Caco-2 (cell line): ENCODE results near the gene SH3BP5L. TPM values are rescaled to one million over a fixed set of nuclear protein-coding genes. Genes with fewer than 3 reads are reported as not detected.

Source experiments
- BruUV-seq: library from RNA; stranded (reverse); fragments of 400-500 nt; replicated peaks from 2 replicates; lab custom pipeline; 2021; lab: Mats Ljungman, UMichigan
- CTCF ChIA-PET: fragments of 300-600 bp; sonication (Branson Sonifier 250); formaldehyde crosslinking; loops from one replicate; lab custom pipeline; 2022; ENCODE audit warnings: antibody characterized with exemption; lab: Charles Lee
- POLR2A ChIA-PET: fragments of 300-600 bp; sonication (Branson Sonifier 250); formaldehyde crosslinking; loops from one replicate; lab custom pipeline; 2022; ENCODE audit warnings: antibody characterized with exemption; lab: Charles Lee
- DNase-seq, 2 experiments: peaks; one replicate each; pipeline versions ENCODE4 v3.0.0 to v3.0.0-alpha.2; 2020 to 2022
- H3K27me3 ChIP-seq: replicated peaks from 2 replicates; pipeline ENCODE4 v1.6.0; 2011; ENCODE audit warnings: low read length; ENCODE audit not compliant: control insufficient read depth, insufficient read depth
- H3K36me3 ChIP-seq: 2 replicates; pipeline ENCODE4 v1.5.1; 2011; ENCODE audit warnings: low read length; ENCODE audit not compliant: control insufficient read depth, insufficient read depth
- H3K4me1 ChIP-seq: fragments of 250-450 bp; sonication (Bioruptor Pico); 2 replicates; pipeline ENCODE4 v1.5.1; 2020; ENCODE audit warnings: mild to moderate bottlenecking
- H3K4me3 ChIP-seq: 2 replicates; pipeline ENCODE4 v1.5.1; 2011; ENCODE audit warnings: low read depth, mild to moderate bottlenecking, control low read depth, low read length
- H3K9me3 ChIP-seq: fragments of 250-450 bp; sonication (Bioruptor Pico); 2 replicates; pipeline ENCODE4 v1.5.1; 2020; ENCODE audit warnings: mild to moderate bottlenecking, moderate library complexity
- H3K27ac Mint-ChIP-seq: one replicate; pipeline ENCODE4 v1.8.0; 2022; ENCODE audit warnings: mixed read lengths; ENCODE audit not compliant: unreplicated experiment
- H3K27me3 Mint-ChIP-seq: one replicate; pipeline ENCODE4 v1.8.0; 2022; ENCODE audit warnings: mixed read lengths; ENCODE audit not compliant: insufficient read depth, unreplicated experiment
- H3K36me3 Mint-ChIP-seq: one replicate; pipeline ENCODE4 v1.8.0; 2022; ENCODE audit warnings: mild to moderate bottlenecking, mixed read lengths; ENCODE audit not compliant: insufficient read depth, unreplicated experiment
- H3K4me1 Mint-ChIP-seq: one replicate; pipeline ENCODE4 v1.8.0; 2022; ENCODE audit warnings: low read depth, mixed read lengths; ENCODE audit not compliant: unreplicated experiment
- H3K4me3 Mint-ChIP-seq: one replicate; pipeline ENCODE4 v1.8.0; 2022; ENCODE audit warnings: mild to moderate bottlenecking, moderate library complexity, mixed read lengths; ENCODE audit not compliant: unreplicated experiment
- H3K9me3 Mint-ChIP-seq: one replicate; pipeline ENCODE4 v1.8.0; 2022; ENCODE audit warnings: mixed read lengths; ENCODE audit not compliant: unreplicated experiment
- CTCF ChIP-seq, 2 experiments: fragments of 200-600 bp in 1 of 2; IDR thresholded peaks; 1 replicate in 1 of 2; 2 replicates in 1 of 2; pipeline versions ENCODE4 v1.5.1 to v1.8.0; 2011 to 2022; ENCODE audit warnings: antibody characterized with exemption in 1 of 2, control low read depth in 1 of 2, inconsistent platforms in 1 of 2, low read depth in 1 of 2, low read length in 1 of 2, mild to moderate bottlenecking in 1 of 2, moderate library complexity in 1 of 2; ENCODE audit not compliant: insufficient read depth in 1 of 2, severe bottlenecking in 1 of 2, unreplicated experiment in 1 of 2
- intact Hi-C: fragments of 100-400 bp; cut with micrococcal nuclease; formaldehyde crosslinking; loops from one replicate; pipeline ENCODE4 v1.10.0; 2022; ENCODE audit not compliant: unreplicated experiment
- total RNA-seq: library from RNA; stranded (reverse); gene quantifications from 2 replicates; pipeline ENCODE4 v1.2.3, GENCODE V29; 2022

The SH3BP5L gene
- total RNA-seq, 1 experiment from 2014 or later: 21.3 TPM

GRCh38 chr1:248839168-248839555, 13.4 kb upstream of the SH3BP5L start:
- H3K4me3 ChIP-seq: peak overlapping the region; percentile 87
- H3K4me1 Mint-ChIP-seq: no peaks in the 10 kb centered on the region
- H3K27ac Mint-ChIP-seq: peak overlapping the region; percentile 95
- no peaks in the 10 kb centered on the region for H3K4me1 ChIP-seq
- no peak overlapping the region for H3K4me3 Mint-ChIP-seq
- H3K9me3 Mint-ChIP-seq: no peaks in the 10 kb centered on the region
- peaks cover 23% of the 10 kb centered on the region for H3K36me3 Mint-ChIP-seq
- POLR2A ChIA-PET: interaction anchor here (2.2 to 3.4 kb wide), 3 partner anchors 13 to 34 kb away, joined by 15 to 57 read pairs (median 38); partner anchors contain the start of genes SH3BP5L and ZNF692
- H3K9me3 ChIP-seq: no peaks in the 10 kb centered on the region
- intact Hi-C loops: loop anchor here (1.0 kb wide), 1 partner anchor 34 kb away; no protein-coding TSS in a partner anchor
- H3K27me3 ChIP-seq: no peaks in the 10 kb centered on the region
- peaks cover 1% of the 10 kb centered on the region; the same call in 1 of the 2 replicates for H3K36me3 ChIP-seq
- no peaks in the 10 kb centered on the region for H3K27me3 Mint-ChIP-seq
- BruUV-seq: TSS peak; percentile 57
- CTCF ChIA-PET: interaction anchor here (0.8 to 2.8 kb wide), 4 partner anchors 12 to 68 kb away, joined by 3 to 46 read pairs (median 12); partner anchors contain the start of genes SH3BP5L and ZNF692
- no peak for DNase-seq
- TF ChIP-seq CTCF (IDR thresholded peaks at IDR 0.05; ENCODE audit: insufficient read depth in 1 of 2, low read depth in 1 of 2, low read length in 1 of 2, severe bottlenecking in 1 of 2, unreplicated experiment in 1 of 2): no peak

- ChIA-PET CTCF (interaction anchor here (0.8 to 2.8 kb wide), 5 partner anchors 12 to 85 kb away, joined by 3 to 46 read pairs (median 5); partner anchors contain the start of genes SH3BP5L and ZNF692), POLR2A (interaction anchor here (0.5 to 3.4 kb wide), 7 partner anchors 10 to 68 kb away, joined by 3 to 57 read pairs (median 9); partner anchors contain the start of genes SH3BP5L and ZNF692)
- no peak overlapping the region for H3K4me3 Mint-ChIP-seq
- H3K4me3 ChIP-seq: peak overlapping the region; percentile 87
- no peaks in the 10 kb centered on the region for H3K4me1 Mint-ChIP-seq
- peak; percentile 91 for DNase-seq
- no TSS peak for BruUV-seq
- H3K27me3 Mint-ChIP-seq: no peaks in the 10 kb centered on the region
- peaks cover 23% of the 10 kb centered on the region for H3K36me3 Mint-ChIP-seq
- peaks cover 1% of the 10 kb centered on the region; the same call in 1 of the 2 replicates for H3K36me3 ChIP-seq
- no peak for TF ChIP-seq CTCF (IDR thresholded peaks at IDR 0.05; ENCODE audit: insufficient read depth in 1 of 2, low read depth in 1 of 2, low read length in 1 of 2, severe bottlenecking in 1 of 2, unreplicated experiment in 1 of 2)
- no peaks in the 10 kb centered on the region for H3K9me3 ChIP-seq
- no peaks in the 10 kb centered on the region for H3K9me3 Mint-ChIP-seq
- no peaks in the 10 kb centered on the region for H3K4me1 ChIP-seq
- intact Hi-C loops: loop anchor here (1.0 kb wide), 5 partner anchors 12 to 68 kb away; partner anchors contain the start of gene PGBD2
- H3K27me3 ChIP-seq: no peaks in the 10 kb centered on the region
- peak overlapping the region; percentile 95 for H3K27ac Mint-ChIP-seq
These were observed 12.8 kb upstream of the SH3BP5L start for GRCh38 chr1:248838357-248839167.

GRCh38 chr1:248837781-248838356, 12.2 kb upstream of the SH3BP5L start, which contains the start of gene ZNF672:
Gene ZNF672, plus strand, starts transcription at chr1:248838224. Its CDS starts 9,051 bp downstream, at chr1:248847275.
- Histone ChIP-seq H3K27me3 (no peaks in the 10 kb centered on the region), H3K4me1 (no peaks in the 10 kb centered on the region), H3K36me3 (peaks cover 1% of the 10 kb centered on the region; the same call in 1 of the 2 replicates), H3K9me3 (no peaks in the 10 kb centered on the region), H3K4me3 (peak within 1 kb of the TSS; percentile 87)
- intact Hi-C loops: loop anchor here (1.0 kb wide), 4 partner anchors 12 to 68 kb away; partner anchors contain the start of gene PGBD2
- peak; percentile 97 to 98 for DNase-seq
- no peak for TF ChIP-seq CTCF (IDR thresholded peaks at IDR 0.05; ENCODE audit: insufficient read depth in 1 of 2, low read depth in 1 of 2, low read length in 1 of 2, severe bottlenecking in 1 of 2, unreplicated experiment in 1 of 2)
- Mint-ChIP-seq H3K27ac (peak within 1 kb of the TSS; percentile 95), H3K9me3 (no peaks in the 10 kb centered on the region), H3K27me3 (peaks cover 3% of the 10 kb centered on the region), H3K4me3 (no peak within 1 kb of the TSS), H3K36me3 (peaks cover 23% of the 10 kb centered on the region), H3K4me1 (no peaks in the 10 kb centered on the region)
- ChIA-PET CTCF (interaction anchor here (0.6 to 2.8 kb wide), 4 partner anchors 11 to 85 kb away, joined by 5 to 46 read pairs (median 12); partner anchors contain the start of genes SH3BP5L and ZNF692), POLR2A (interaction anchor here (0.5 to 3.4 kb wide), 8 partner anchors 11 to 69 kb away, joined by 3 to 57 read pairs (median 7); partner anchors contain the start of genes SH3BP5L and ZNF692)
- no TSS peak for BruUV-seq
